PFSK-1 (cell line): Measurements from ENCODE around the gene TCEANC.

ENCODE experiments used
- FOXP2 ChIP-seq: optimal IDR thresholded peaks from 2 replicates; pipeline ENCODE3; 2011; ENCODE audit warnings: borderline replicate concordance, control low read depth, inconsistent platforms; ENCODE audit not compliant: insufficient read depth; ENCODE audit errors: extremely low read length, extremely low read depth
- POLR2AphosphoS5 ChIP-seq: IDR thresholded peaks from 2 replicates; pipeline ENCODE4 v1.6.1; 2012; ENCODE audit warnings: low read depth, mild to moderate bottlenecking, control low read depth, low read length, moderate library complexity
- SIN3A ChIP-seq: IDR thresholded peaks from 2 replicates; pipeline ENCODE4 v1.6.1; 2012; ENCODE audit warnings: mild to moderate bottlenecking, low read length, moderate library complexity, borderline replicate concordance; ENCODE audit not compliant: insufficient read depth
- TAF1 ChIP-seq: IDR thresholded peaks from 2 replicates; pipeline ENCODE4 v1.6.1; 2012; ENCODE audit warnings: low read length, control low read depth, borderline replicate concordance; ENCODE audit not compliant: insufficient read depth
- TF ChIP-seq, protein P1 (sequence below), 2 experiments: IDR thresholded peaks; 2 replicates each; pipeline versions ENCODE4 v1.6.1 to v1.8.0; 2011 to 2012; ENCODE audit warnings: low read depth in 2 of 2, low read length in 2 of 2, control low read depth in 1 of 2, inconsistent platforms in 1 of 2, mild to moderate bottlenecking in 1 of 2, moderate library complexity in 1 of 2; ENCODE audit not compliant: insufficient read depth in 1 of 2

Gene TCEANC

DNA sequence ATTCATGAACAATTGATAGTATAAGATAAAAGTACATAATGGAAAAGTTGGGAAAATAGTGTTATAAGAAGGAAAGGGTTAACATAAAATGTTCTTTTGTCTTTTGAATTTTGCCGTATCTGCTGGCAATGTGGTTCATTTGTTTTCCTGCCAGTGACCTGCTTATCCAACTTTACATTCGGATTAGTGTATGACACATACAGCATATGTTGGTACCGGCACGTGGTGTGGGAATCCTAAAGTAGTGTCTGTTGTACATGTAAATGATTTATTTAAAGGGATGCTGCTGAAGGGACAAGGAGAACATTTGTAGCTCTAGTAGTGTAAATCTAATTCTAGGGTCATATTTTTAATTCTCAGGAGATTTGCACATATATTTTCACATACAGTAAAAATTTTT lies 47.4 kb downstream of the TCEANC start:
- TF ChIP-seq TAF1 = no peak
- TF ChIP-seq, protein P1, sequence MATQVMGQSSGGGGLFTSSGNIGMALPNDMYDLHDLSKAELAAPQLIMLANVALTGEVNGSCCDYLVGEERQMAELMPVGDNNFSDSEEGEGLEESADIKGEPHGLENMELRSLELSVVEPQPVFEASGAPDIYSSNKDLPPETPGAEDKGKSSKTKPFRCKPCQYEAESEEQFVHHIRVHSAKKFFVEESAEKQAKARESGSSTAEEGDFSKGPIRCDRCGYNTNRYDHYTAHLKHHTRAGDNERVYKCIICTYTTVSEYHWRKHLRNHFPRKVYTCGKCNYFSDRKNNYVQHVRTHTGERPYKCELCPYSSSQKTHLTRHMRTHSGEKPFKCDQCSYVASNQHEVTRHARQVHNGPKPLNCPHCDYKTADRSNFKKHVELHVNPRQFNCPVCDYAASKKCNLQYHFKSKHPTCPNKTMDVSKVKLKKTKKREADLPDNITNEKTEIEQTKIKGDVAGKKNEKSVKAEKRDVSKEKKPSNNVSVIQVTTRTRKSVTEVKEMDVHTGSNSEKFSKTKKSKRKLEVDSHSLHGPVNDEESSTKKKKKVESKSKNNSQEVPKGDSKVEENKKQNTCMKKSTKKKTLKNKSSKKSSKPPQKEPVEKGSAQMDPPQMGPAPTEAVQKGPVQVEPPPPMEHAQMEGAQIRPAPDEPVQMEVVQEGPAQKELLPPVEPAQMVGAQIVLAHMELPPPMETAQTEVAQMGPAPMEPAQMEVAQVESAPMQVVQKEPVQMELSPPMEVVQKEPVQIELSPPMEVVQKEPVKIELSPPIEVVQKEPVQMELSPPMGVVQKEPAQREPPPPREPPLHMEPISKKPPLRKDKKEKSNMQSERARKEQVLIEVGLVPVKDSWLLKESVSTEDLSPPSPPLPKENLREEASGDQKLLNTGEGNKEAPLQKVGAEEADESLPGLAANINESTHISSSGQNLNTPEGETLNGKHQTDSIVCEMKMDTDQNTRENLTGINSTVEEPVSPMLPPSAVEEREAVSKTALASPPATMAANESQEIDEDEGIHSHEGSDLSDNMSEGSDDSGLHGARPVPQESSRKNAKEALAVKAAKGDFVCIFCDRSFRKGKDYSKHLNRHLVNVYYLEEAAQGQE (IDR thresholded peaks at IDR 0.05; ENCODE audit: insufficient read depth in 1 of 2, low read depth in 2 of 2, low read length in 2 of 2) = no peak
- TF ChIP-seq FOXP2 = no peak
- no peak for TF ChIP-seq SIN3A
- TF ChIP-seq POLR2AphosphoS5 = no peak

DNA sequence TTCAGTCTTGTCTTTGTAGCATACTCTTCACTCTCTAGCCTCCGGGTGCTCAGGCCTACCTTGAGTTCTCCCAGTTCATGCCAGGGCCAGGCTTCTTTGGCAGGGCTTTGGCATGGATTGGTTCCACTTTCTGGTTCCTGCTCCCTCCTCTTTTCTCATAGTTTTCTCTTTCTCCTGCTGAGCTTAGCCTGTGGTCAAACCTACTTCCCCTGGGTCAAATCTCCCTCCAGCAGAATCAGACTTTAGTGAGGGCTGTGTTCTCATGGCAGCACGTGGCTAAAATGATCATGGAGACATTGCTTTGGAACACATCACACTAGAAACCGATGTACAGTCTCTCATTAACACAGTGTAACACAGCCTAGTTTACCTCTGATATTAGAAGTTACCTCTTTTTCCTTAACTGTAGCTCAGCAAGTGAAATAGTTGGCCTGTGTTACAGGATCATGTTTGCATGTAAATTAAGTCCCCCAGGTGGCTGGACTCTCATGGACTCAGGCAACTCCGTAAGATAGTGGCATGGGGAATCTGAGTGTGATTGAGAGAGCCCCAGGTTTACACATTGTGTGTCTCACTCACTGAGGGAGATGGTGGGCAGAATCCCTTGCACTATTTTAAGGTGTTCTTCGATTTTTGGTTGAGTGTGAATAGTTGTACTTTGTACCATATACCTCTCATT lies 49.3 kb downstream of the TCEANC start:
- TF ChIP-seq POLR2AphosphoS5 = no peak
- TF ChIP-seq SIN3A = no peak
- no peak for TF ChIP-seq FOXP2
- TF ChIP-seq TAF1 = no peak
- TF ChIP-seq, protein P1 (IDR thresholded peaks at IDR 0.05; ENCODE audit: insufficient read depth in 1 of 2, low read depth in 2 of 2, low read length in 2 of 2) = no peak

DNA sequence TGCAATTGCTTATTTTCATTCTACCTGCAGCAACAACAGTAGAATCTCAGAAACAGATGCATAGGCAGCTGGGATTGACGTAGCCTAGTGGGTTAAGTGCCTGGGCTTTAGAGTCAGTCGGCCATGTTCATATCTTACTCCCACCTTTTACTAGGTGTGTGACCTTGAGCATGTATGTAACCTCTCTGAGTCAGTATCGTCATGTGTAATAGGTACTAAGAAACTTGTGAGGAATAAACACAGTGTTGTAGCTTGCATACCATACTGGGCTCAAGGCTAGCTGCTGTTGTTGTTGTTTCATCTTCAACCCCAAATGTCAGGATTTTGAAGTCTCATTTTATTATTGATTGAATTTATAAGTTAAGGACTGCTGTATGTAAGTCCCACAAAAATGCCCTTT lies 50.2 kb downstream of the TCEANC start:
- TF ChIP-seq POLR2AphosphoS5 = no peak
- no peak for TF ChIP-seq TAF1
- no peak for TF ChIP-seq FOXP2
- TF ChIP-seq, protein P1 (IDR thresholded peaks at IDR 0.05; ENCODE audit: insufficient read depth in 1 of 2, low read depth in 2 of 2, low read length in 2 of 2) = no peak
- no peak for TF ChIP-seq SIN3A

DNA sequence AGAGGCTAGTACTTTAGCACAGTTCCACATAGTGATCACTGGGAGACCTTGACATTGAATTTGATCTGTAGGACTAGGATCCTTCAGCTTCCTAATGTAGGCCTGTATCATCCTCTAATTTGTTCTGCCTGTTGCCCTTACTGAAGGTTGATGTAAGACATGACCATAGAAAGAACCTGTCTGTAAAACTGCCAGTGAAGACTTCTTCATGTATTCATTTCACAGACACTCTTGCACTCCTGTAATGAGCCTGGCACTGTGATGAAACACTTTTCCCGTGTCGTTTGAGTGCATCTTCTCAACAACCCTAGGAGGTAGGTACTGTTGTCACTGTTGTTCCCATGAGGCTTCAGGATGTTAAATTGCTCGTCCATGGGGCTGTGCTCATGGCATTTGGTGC lies 50.6 kb downstream of the TCEANC start:
- TF ChIP-seq POLR2AphosphoS5 (no peak), FOXP2 (no peak), SIN3A (no peak), TAF1 (no peak)
- TF ChIP-seq, protein P1 (IDR thresholded peaks at IDR 0.05; ENCODE audit: insufficient read depth in 1 of 2, low read depth in 2 of 2, low read length in 2 of 2) = no peak
